Right cardiac atrium (tissue), 5 donors: ENCODE data around the gene CHERP. TPM values are rescaled to one million over a fixed set of nuclear protein-coding genes. Genes with fewer than 3 reads are reported as not detected.

Experiments used
- ATAC-seq, 2 donors: fragments of 200-7000 bp; cut with Tn5 transposase; one replicate each; pipeline versions ENCODE4 v1.8.0 to v1.9.1; 2020; ENCODE audit warnings: moderate library complexity in 2 of 2, mild to moderate bottlenecking in 1 of 2
- DNase-seq, 3 donors: peaks; one replicate each; pipeline ENCODE4 v3.0.0-alpha.2; 2020
- H3K27ac ChIP-seq: one replicate; pipeline ENCODE4 v1.5.1; 2013; ENCODE audit warnings: mild to moderate bottlenecking, low read length, control low read depth, moderate library complexity
- H3K27me3 ChIP-seq: one replicate; pipeline ENCODE4 v1.6.1; 2013; ENCODE audit not compliant: control insufficient read depth, insufficient read depth
- H3K4me1 ChIP-seq: one replicate; pipeline ENCODE4 v1.6.1; 2013; ENCODE audit warnings: low read length; ENCODE audit not compliant: control insufficient read depth, insufficient read depth
- H3K4me3 ChIP-seq: one replicate; pipeline ENCODE4 v1.5.1; 2013; ENCODE audit warnings: low read length, control low read depth
- H3K9me3 ChIP-seq: one replicate; pipeline ENCODE4 v1.6.1; 2013; ENCODE audit warnings: low read length; ENCODE audit not compliant: control insufficient read depth
- WGBS: extraction: QIAGEN DNeasy Blood & Tissue Kit; methylation state at CpG from one replicate; pipeline ENCODE4 v1.1.7; 2013; 5-methylcytosine and 5-hydroxymethylcytosine counted together
- intact Hi-C, 4 donors: fragments of 100-400 bp; cut with DNase I; formaldehyde crosslinking; loops; one replicate each; pipeline versions ENCODE4 v1.11.0 to v1.14.0; 2022 to 2023
- polyA plus RNA-seq: library from polyadenylated mRNA; stranded (reverse); fragments of 200-250 nt; gene quantifications from one replicate; pipeline ENCODE4 v1.2.3, GENCODE V29; 2013
- total RNA-seq, 4 donors: library from RNA; stranded (reverse); fragmentation: NEBNext Ultra II Directional; extraction: Animal tissue kit (Norgen Biotek cat#: 25700); gene quantifications; one replicate each; pipeline ENCODE4 v1.2.1, GENCODE V29; 2021
- donor health status: healthy with polysubstance abuse.
- donor health status: DM: no; HTN: yes; CAD: no.
- donor health status: DM: no; HTN: no; CAD: no.
- donor health status: DM: no; HTN: yes; CAD: no; lungs with severe emphysema.
- donor health status: DM: yes; HTN: yes; CAD: no.

The CHERP gene
- total and polyA plus RNA-seq, 5 donors, result 15.6 to 25.8 (median 20.7) TPM

DNA sequence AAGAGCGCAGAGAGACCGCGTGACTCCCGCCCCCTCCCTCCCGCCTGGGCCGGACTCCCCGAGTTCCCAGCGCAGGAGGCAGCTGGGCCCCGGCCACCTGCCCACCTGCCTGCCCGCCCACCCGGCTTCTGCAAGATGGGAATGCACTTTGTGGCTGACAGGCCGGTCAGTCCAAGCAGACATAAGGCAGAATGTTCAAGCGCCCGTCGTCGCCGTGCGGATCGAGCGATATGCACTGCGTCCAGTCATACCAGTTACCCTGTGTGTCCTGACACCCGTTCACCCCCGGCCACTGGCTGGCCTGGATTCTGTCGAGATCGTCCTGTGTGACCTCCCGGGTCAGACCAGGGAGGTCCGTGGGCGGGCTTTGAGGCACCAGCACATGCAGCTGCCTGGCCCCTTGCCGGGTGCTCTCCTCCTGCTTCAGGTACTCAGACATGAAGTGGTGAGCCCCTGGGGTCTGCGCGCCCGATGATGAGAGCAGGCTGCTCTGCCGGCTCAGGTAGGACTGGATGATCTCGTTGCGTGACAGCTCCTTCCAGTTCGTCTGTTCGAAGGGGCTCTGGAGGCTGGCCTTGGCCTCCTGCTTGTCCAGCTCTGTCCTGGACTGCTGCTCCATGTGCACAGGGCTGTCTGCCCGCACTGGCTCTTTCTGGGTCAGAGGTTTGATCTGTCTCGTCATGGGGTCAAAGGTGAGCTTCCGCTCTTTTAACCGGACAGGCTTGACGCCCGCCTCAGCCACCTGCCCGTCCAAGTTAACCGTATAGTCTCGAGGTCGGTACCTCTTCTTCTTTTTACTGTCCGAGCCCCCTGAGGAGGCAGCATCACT is 33.8 kb upstream of the CHERP start:
- H3K4me3 ChIP-seq, result no peak overlapping the region
- no peaks in the 10 kb centered on the region for H3K9me3 ChIP-seq
- H3K27ac ChIP-seq, result no peak overlapping the region
- no peak for ATAC-seq
- 84% methylated on average over 48 of the region's 48 CpGs for WGBS
- peak in 1 of 3 donors; percentile 59 for DNase-seq
- H3K27me3 ChIP-seq, result no peaks in the 10 kb centered on the region
- peaks cover 10% of the 10 kb centered on the region for H3K4me1 ChIP-seq
- intact Hi-C loops, result loop anchor here in 1 of 4 donors (10.0 kb wide), 1 partner anchor 49 kb away; the partner anchor contains the start of gene MED26

- intact Hi-C loops, result loop anchor here in 1 of 4 donors (10.0 kb wide), 1 partner anchor 50 kb away; the partner anchor contains the start of gene MED26
- Histone ChIP-seq H3K9me3 (no peaks in the 10 kb centered on the region), H3K27ac (no peak overlapping the region), H3K27me3 (no peaks in the 10 kb centered on the region), H3K4me1 (peaks cover 8% of the 10 kb centered on the region), H3K4me3 (no peak overlapping the region)
- ATAC-seq (no peak), DNase-seq (peak in 1 of 3 donors; percentile 26)
- WGBS, result 85% methylated on average over 2 of the region's 2 CpGs
These were observed 33.0 kb upstream of the CHERP start for GRCh38 chr19:16575282-16575681.

GRCh38 chr19:16573925-16574324 is 31.7 kb upstream of the CHERP start:
- intact Hi-C loops, result loop anchor here in 2 of 4 donors (5.0 to 10.0 kb wide), 2 partner anchors 51 to 53 kb away; partner anchors contain the start of gene MED26 (in 2 of the 2)
- no peaks in the 10 kb centered on the region for H3K27me3 ChIP-seq
- H3K4me3 ChIP-seq, result no peak overlapping the region
- no peak overlapping the region for H3K27ac ChIP-seq
- H3K4me1 ChIP-seq, result peaks cover 8% of the 10 kb centered on the region
- DNase-seq (peak in 1 of 3 donors; percentile 4), ATAC-seq (no peak)
- no peaks in the 10 kb centered on the region for H3K9me3 ChIP-seq

DNA sequence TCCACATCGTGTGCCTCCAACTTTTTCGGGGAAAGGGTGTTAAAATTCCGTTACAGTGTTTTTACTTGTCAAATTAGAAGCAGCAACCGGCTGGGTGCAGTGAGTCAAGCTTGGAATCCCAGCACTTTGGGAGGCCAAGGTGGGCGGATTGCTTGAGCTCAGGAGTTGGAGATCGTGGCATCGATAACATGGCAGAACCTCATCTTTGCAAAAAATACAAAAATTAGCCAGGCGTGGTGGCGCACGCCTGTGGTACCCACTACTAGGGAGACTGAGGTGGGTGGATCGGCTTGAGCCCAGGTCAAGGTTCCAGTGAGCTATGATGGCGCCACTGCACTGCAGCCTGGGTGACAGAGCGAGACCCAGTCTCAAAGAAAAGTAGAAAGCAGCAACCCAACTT is 31.1 kb upstream of the CHERP start:
- ATAC-seq (no peak), DNase-seq (peak in 1 of 3 donors; percentile 37)
- peak overlapping the region; percentile 86 for H3K4me3 ChIP-seq
- WGBS, result 67% methylated on average over 13 of the region's 13 CpGs
- H3K4me1 ChIP-seq, result peaks cover 8% of the 10 kb centered on the region
- H3K9me3 ChIP-seq, result no peaks in the 10 kb centered on the region
- intact Hi-C loops, result loop anchor here in 2 of 4 donors (5.0 to 10.0 kb wide), 2 partner anchors 52 to 54 kb away; partner anchors contain the start of gene MED26 (in 2 of the 2)
- H3K27ac ChIP-seq, result no peak overlapping the region
- no peaks in the 10 kb centered on the region for H3K27me3 ChIP-seq

- peaks cover 8% of the 10 kb centered on the region for H3K4me1 ChIP-seq
- no peaks in the 10 kb centered on the region for H3K9me3 ChIP-seq
- peak; percentile 97 for ATAC-seq
These were observed 30.3 kb upstream of the CHERP start, which contains the start of gene SLC35E1 for GRCh38 chr19:16572332-16573211. Gene SLC35E1, minus strand, starts transcription at chr19:16572415. Its CDS starts 51 bp downstream, at chr19:16572364.

GRCh38 chr19:16571822-16572331 is 29.6 kb upstream of the CHERP start:
- ATAC-seq (peak in 1 of 2 donors; percentile 4), DNase-seq (no peak)
- intact Hi-C loops, result loop anchor here in 2 of 4 donors (5.0 to 10.0 kb wide), 2 partner anchors 53 to 55 kb away; partner anchors contain the start of gene MED26 (in 2 of the 2)
- Histone ChIP-seq H3K9me3 (no peaks in the 10 kb centered on the region), H3K4me3 (peak overlapping the region; percentile 86), H3K27me3 (no peaks in the 10 kb centered on the region), H3K27ac (peak overlapping the region; percentile 73), H3K4me1 (peaks cover 8% of the 10 kb centered on the region)
- WGBS, result under 1% methylated on average over 75 of the region's 75 CpGs

More at GRCh38 chr19:16572332-16573211, 30.3 kb upstream of the CHERP start, which contains the start of gene SLC35E1:
- peak within 1 kb of the TSS; percentile 86 for H3K4me3 ChIP-seq
- peak within 1 kb of the TSS; percentile 81 for H3K27ac ChIP-seq
- no peaks in the 10 kb centered on the region for H3K27me3 ChIP-seq
- WGBS, result under 1% methylated on average over 83 of the region's 83 CpGs
- peak; percentile 97 to 98 (median 98) for DNase-seq
- intact Hi-C loops, result loop anchor here in 2 of 4 donors (5.0 to 10.0 kb wide), 2 partner anchors 52 to 55 kb away; partner anchors contain the start of gene MED26 (in 2 of the 2)

DNA sequence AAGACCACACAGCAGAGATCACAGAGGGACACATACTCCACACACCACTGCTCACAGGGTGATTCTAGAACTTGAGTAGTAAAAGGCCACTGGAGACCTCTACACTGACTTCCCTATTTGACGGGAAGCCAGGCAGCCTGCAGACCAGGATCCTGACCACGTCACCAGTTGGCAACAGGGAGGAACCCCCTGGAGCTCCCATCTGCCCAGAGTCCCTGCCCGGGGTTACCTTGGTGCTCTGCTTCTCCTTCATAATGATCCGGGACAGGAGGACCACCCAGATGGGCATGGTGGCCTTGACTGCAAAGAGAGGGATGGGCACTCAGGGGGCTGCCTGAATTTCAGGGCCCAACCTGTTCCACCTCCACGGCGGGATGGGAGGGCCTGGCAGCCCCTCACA is 29.0 kb upstream of the CHERP start:
- Histone ChIP-seq H3K9me3 (no peaks in the 10 kb centered on the region), H3K4me1 (peaks cover 8% of the 10 kb centered on the region), H3K4me3 (peak overlapping the region; percentile 86), H3K27me3 (no peaks in the 10 kb centered on the region), H3K27ac (no peak overlapping the region)
- intact Hi-C loops, result loop anchor here in 2 of 4 donors (5.0 to 10.0 kb wide), 2 partner anchors 54 to 56 kb away; partner anchors contain the start of gene MED26 (in 2 of the 2)
- WGBS, result 23% methylated on average over 6 of the region's 6 CpGs
- ATAC-seq (no peak), DNase-seq (peak in 1 of 3 donors; percentile 55)

DNA sequence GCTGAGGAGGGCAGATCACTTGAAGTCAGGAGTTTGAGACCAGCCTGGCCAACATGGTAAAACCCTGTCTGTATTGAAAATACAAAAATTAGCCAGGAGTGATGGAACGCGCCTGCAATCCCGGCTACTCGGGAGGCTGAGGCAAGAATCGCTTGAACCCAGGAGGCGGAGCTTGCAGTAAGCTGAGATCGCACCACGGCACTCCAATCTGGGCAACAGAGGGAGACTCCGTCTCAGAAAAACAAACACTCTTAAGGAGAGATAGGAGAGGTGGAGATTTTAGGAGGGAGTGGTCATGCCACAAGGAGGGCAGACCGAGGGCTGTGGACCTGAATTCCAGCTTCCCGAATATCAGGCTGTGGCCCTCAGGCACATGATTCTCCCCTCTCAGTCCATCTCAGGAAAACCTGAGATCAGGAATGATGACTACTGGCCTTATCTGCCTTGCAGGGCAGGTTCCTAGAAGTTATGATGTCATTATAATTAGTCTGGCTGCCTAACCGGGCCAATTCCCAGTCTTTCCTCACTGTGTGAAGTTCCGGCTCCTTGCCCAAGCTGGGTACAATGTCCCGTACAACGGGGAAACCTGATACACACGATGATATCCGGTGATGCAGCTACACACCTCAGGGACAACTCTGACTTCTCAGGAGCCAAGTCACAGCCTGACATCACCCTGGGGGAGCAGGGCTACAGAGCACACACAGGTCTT is 27.5 kb upstream of the CHERP start:
- Histone ChIP-seq H3K4me1 (peaks cover 8% of the 10 kb centered on the region), H3K9me3 (no peaks in the 10 kb centered on the region), H3K27ac (no peak overlapping the region), H3K4me3 (no peak overlapping the region), H3K27me3 (no peaks in the 10 kb centered on the region)
- intact Hi-C loops, result loop anchor here in 2 of 4 donors (5.0 to 10.0 kb wide), 2 partner anchors 55 to 58 kb away; partner anchors contain the start of gene MED26 (in 2 of the 2)
- ATAC-seq (no peak), DNase-seq (peak in 1 of 3 donors; percentile 21)
- 85% methylated on average over 17 of the region's 17 CpGs for WGBS

- no peaks in the 10 kb centered on the region for H3K27me3 ChIP-seq
- H3K4me1 ChIP-seq, result peaks cover 2% of the 10 kb centered on the region
- DNase-seq (no peak), ATAC-seq (no peak)
- intact Hi-C loops, result no loop called here
- no peaks in the 10 kb centered on the region for H3K9me3 ChIP-seq
- no peak overlapping the region for H3K27ac ChIP-seq
- WGBS, result 94% methylated on average over 5 of the region's 5 CpGs
- H3K4me3 ChIP-seq, result no peak overlapping the region
These were observed 24.5 kb upstream of the CHERP start for GRCh38 chr19:16566702-16567101.

DNA sequence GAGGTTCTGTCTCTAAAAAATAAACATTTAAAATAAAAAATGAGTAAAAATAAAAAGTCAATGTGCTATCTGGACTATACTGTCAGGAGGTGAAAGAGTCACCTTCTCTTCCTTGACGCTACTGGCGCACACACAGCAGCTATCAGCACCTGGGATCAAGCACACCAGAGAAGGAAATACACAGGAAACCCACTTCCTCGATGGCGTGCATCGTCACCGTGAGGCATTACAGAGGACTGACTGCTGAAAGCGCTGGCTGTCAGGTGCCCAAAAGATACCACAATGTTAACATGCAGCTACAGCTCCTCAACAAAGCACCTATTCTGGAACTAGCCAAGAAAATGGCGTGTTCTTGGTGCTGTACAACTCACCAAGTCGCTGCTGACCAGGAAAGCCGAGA is 23.9 kb upstream of the CHERP start:
- WGBS, result 70% methylated on average over 10 of the region's 10 CpGs
- Histone ChIP-seq H3K4me3 (no peak overlapping the region), H3K27ac (no peak overlapping the region), H3K9me3 (no peaks in the 10 kb centered on the region), H3K27me3 (no peaks in the 10 kb centered on the region), H3K4me1 (no peaks in the 10 kb centered on the region)
- peak in 2 of 3 donors; percentile 41 to 60 for DNase-seq
- intact Hi-C loops, result no loop called here
- ATAC-seq, result no peak
